Activated CD8-positive, alpha-beta memory T cell treated with anti-CD3 and anti-CD28 coated beads, Interleukin-2, amount 50 U/mL, for 1 hour (primary cell): ENCODE measurements around the gene MRTFA.

Experiments used
- DNase-seq: peaks from one replicate; pipeline ENCODE4 v3.0.0-alpha.2; 2020; ENCODE audit errors: extremely low read depth

MRTFA gene

DNA sequence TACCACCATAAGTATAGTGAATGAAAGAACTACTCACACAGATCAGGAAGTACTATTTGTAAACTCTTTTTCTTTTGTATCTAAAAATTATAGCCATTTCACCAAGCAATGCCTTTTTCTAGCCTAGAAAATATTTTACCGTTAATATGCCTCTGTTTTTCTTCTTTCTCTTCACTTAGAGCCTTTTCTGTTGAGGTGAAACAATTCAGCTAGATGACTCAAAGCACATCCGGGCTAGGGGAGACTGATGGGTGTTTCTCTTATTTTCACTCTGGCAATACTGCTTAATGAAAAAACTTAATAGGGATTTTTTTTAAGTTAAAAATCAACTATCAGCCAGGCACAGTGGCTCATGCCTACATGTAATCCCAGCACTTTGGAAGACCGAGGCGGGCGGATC is 172.8 kb downstream of the MRTFA start:
- DNase-seq: peak; percentile 17

- DNase-seq: peak; percentile 3
Measured at GRCh38 chr22:40463017-40463631, 173.4 kb downstream of the MRTFA start.

GRCh38 chr22:40462195-40462984 is 174.1 kb downstream of the MRTFA start:
- DNase-seq: no peak

GRCh38 chr22:40453671-40454070 is 182.8 kb downstream of the MRTFA start:
- no peak for DNase-seq

DNA sequence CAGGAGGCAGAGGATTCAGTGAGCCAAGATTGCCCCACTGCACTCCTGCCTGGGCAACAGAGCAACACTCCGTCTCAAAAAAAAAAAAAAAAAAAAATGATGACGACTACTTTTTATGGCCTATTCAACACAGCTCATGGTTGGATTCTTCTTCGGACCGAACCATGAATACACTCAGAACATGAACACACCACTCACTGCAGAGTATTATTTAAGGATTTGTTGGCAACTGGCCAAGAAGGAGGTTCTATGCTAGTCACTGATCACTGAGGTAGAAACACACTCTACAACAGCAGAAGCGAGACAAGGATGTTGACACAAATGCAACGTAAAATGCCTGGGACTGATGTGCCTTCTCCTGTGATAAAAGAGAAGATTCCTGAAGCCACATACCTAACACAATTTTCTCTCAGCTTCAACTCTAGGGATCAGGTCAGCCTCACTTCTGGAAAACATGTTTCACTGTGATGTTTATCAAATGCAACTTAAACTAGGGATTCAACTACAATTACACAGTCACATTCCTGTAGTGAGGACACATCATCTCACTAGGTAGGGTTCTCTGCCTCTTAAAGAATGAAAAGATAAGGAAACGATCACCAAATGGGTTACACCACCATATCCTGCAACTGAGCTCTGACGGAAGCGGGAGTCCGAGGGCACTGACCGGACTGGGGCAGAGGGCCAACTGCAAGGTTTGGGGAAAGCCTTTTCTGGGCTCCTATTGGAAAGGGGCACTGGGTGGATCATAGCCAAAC is 183.6 kb downstream of the MRTFA start:
- no peak for DNase-seq

DNA sequence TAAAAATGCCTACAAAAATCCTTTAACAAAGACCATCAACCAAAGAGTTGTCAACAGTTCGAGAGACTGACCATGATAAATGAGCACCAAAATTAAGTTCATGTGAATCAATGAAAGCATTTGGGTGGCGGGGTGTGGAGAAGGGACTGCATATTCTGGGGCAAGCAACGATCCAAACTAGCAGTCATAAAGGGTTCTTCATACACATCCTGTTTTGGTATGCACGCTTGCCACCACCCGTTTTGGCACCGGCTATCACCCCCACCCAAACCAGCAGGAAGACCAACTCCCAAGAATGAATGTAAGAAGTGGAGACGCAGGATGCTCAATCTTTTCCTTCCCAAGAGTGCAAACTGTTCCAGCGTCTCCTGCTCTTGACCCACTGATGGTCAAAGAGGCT is 185.3 kb downstream of the MRTFA start:
- DNase-seq: no peak

DNA sequence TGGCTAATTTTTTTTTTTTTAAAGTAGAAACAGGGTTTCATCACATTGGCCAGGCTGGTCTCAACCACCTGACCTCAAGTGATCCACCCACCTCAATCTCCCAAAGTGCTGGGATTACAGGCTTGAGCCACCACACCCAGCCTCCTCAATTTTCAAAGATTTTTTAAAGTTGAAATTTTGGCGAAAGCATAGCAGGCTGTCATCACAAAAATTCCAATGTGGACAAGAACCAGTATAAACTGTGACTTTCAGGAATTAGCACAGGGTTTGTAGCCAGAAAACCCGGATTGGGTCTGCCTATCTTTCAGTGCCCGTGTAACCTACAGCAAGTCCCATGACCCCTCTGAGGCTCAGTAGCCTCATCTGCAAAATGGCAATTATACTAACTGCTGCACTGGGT is 185.9 kb downstream of the MRTFA start:
- no peak for DNase-seq

- no peak for DNase-seq
Measured at GRCh38 chr22:40449676-40450035, 186.9 kb downstream of the MRTFA start.

- no peak for DNase-seq
Measured at GRCh38 chr22:40446203-40446602, 190.3 kb downstream of the MRTFA start.

DNA sequence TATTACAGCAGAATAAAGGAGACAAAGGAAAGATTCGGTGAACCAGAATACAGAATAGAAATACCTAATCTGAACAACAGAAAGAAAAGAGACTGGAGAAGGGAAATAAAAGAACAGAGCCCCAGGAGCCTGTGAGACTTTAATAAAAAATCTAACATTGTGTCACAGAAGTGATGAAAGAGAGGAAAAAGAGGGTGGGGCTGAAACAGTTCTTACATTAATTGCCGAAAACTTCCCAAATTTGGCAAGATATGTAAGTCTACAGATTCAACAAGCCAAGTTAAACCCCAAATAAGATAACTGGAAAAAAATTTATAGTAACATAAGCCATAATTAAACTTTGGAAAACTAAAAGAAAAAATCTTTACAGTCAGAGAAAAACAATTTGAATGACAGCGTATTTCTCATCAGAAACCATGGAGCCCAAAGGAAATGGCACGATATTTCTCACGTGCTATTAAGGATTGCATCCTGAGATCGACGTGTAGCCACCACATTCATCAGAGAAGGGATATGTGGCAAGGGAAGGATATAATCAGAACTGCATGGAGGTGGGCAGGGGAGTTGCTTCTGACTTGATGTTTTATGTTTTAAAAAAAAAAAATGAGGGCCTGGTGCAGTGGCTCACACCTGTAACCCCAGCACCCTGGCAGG is 192.2 kb downstream of the MRTFA start:
- no peak for DNase-seq

- no peak for DNase-seq
Measured at GRCh38 chr22:40443732-40444131, 192.8 kb downstream of the MRTFA start.

DNA sequence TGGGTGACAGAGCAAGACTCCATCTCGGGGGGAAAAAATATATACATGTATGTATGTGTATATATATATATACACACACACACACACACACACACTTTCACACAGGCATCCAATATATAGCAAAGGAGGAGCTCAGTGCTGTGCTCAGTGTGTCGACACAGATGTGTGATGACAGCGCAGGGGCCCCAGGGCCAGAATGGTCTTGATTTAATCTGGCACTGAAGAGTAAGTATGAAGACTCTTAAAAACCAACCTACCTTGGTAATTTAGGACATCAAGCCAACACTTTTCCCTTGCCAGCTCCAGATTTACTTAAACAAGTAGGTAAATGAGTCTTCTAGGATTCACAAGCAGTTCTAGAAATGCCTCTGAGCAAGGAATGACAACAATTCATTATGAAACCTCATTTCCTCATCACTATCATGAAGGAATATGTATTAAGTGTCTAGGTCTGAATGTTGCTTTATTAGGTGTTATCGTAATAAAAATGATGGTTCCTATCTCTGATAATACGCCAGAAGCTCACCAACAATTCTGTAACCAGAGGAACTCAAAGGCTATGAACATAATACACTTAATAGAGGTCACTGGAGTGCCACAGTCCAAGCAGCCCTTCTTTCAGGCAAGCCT is 194.6 kb downstream of the MRTFA start:
- DNase-seq: no peak

GRCh38 chr22:40436505-40437431 is 199.8 kb downstream of the MRTFA start:
- no peak for DNase-seq

GRCh38 chr22:40434745-40435144 is 201.8 kb downstream of the MRTFA start:
- DNase-seq: no peak

GRCh38 chr22:40434106-40434505 is 202.4 kb downstream of the MRTFA start:
- DNase-seq: no peak

DNA sequence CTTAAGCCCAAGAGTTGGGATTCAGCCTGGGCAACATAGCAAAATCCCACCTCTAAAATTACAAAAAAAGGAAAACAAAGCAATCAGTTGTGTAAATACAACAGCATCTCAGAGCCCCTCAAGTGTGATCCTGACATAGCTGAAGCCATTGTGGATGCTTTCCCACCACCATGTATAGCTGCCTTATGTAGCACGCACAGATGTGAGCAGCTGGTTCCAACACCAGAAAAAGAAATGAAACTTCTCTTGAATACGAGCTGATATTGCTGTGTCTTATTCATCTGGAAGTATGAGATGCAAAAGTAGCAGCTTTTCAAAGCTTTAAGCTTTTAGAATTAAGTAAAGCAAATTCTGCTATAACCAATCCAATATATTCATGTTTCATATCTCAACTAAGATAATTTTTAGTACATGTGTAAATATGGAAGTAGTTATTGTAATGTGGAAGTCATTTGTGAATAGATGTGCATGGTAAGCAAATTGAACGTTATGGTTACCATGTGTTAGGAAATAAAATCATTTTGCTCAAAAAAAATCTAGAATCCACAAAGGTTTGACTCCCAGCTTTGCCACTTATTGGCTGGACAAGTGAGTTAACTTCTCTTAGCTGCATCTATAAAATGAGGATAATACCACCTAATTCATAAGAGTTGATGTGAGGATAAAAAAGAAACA is 203.0 kb downstream of the MRTFA start:
- DNase-seq: no peak

- DNase-seq: no peak
Measured at GRCh38 chr22:40432625-40433024, 203.9 kb downstream of the MRTFA start.

DNA sequence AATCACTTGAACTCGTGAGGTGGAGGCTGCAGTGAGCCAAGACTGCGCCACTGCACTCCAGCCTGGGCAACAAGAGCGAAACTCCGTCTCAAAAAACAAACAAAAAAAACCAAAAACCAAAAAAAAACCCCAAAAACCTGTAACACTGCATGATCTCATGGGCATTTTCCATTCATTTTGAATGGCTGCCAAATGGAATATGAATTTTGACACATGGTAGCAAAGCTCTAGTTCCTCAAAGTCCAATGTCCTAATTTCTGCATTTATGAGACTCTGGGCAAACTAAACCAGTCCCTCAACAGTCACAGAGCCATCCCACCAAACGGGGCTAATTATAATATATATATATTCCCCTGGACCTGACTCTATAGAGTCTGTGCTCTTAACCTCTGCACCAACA is 204.4 kb downstream of the MRTFA start:
- no peak for DNase-seq

DNA sequence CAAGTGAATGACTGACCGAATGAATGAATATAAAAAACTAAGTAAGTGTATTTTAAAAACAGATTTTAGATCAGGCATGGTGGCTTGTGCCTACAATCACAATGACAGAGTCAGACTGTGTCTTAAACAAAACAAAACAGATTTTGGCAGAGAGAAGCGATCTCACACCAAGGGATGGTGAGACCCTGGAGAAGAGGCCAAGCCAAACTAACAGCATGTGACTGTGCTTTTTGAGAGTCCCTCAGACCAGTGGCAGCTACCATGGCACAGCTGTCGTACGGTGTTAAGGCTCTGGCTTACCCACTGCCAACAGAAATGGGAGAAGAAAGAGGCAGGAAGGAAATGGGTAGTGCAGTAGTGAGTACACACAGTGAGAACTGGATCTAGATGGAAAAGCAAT is 205.5 kb downstream of the MRTFA start:
- no peak for DNase-seq

DNA sequence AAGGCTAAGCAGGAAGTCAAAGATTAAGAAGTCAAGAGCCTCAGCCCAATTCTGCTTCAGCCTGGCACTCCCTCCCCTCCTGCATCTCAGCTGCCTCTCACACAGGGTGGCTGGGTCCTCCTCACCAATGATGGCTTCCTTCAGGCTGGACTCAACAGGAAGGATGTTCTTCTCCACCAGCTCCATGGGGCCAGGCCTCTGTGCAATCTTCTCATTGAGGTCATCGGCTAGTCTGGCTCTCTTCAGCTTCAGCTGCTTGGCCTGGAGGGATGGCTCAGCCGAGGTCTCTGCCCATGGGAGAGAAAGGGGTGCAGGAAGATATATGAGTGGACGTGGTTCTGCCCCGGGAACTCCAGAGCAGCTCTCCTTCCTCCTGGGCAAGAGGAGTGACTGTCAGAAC is 207.0 kb downstream of the MRTFA start:
- no peak for DNase-seq
